Measurements from ENCODE around the gene CIAPIN1.
"Not testable (repeated sequence)": the region's sequence is repeated elsewhere in the genome, so short reads cannot be mapped to it uniquely, and the experiment has no call there.

CIAPIN1 gene

GRCh38 chr16:57403965-57404817 is 43.0 kb downstream of the CIAPIN1 start, which contains the start of gene CCL17:
TSS of gene CCL17 (plus strand) at chr16:57404767. CDS start at chr16:57413933, 9,166 bp downstream.
- DNase-seq, result no peak

- no peak for DNase-seq
These were observed 45.1 kb downstream of the CIAPIN1 start for GRCh38 chr16:57401943-57402640.

GRCh38 chr16:57397493-57397892 is 49.7 kb downstream of the CIAPIN1 start:
- not testable (repeated sequence) for DNase-seq

GRCh38 chr16:57396786-57397185 is 50.4 kb downstream of the CIAPIN1 start:
- DNase-seq, result no peak

GRCh38 chr16:57395026-57395425 is 52.2 kb downstream of the CIAPIN1 start:
- no peak for DNase-seq

GRCh38 chr16:57394444-57394843 is 52.7 kb downstream of the CIAPIN1 start:
- no peak for DNase-seq

- no peak for DNase-seq
These were observed 54.5 kb downstream of the CIAPIN1 start for GRCh38 chr16:57392694-57393093.

GRCh38 chr16:57391708-57392107 is 55.5 kb downstream of the CIAPIN1 start:
- no peak for DNase-seq

GRCh38 chr16:57391300-57391699 is 55.9 kb downstream of the CIAPIN1 start:
- no peak for DNase-seq

GRCh38 chr16:57390636-57391295 is 56.4 kb downstream of the CIAPIN1 start:
- no peak for DNase-seq

- no peak for DNase-seq
These were observed 58.1 kb downstream of the CIAPIN1 start for GRCh38 chr16:57389087-57389468.

GRCh38 chr16:57388359-57389086 is 58.7 kb downstream of the CIAPIN1 start:
- DNase-seq, result no peak

GRCh38 chr16:57387598-57388354 is 59.4 kb downstream of the CIAPIN1 start:
- no peak for DNase-seq

- DNase-seq, result no peak
These were observed 60.7 kb downstream of the CIAPIN1 start for GRCh38 chr16:57386381-57386951.

- no peak for DNase-seq
These were observed 62.1 kb downstream of the CIAPIN1 start for GRCh38 chr16:57385083-57385482.

- DNase-seq, result no peak
These were observed 62.7 kb downstream of the CIAPIN1 start for GRCh38 chr16:57384248-57385070.

- DNase-seq, result no peak
These were observed 63.6 kb downstream of the CIAPIN1 start for GRCh38 chr16:57383276-57384247.

- DNase-seq, result no peak
These were observed 64.5 kb downstream of the CIAPIN1 start for GRCh38 chr16:57382535-57383275.
